Fibroblast of the aortic adventitia (primary cell): ENCODE data around the gene LRMDA. TPM values are rescaled to one million over a fixed set of nuclear protein-coding genes. Genes with fewer than 3 reads are reported as not detected.

ENCODE experiments used
- DNase-seq: peaks from one replicate; pipeline ENCODE4 v3.0.0-alpha.2; 2010; ENCODE audit warnings: low read depth
- H3K4me3 ChIP-seq: 2 replicates; pipeline ENCODE4 v1.5.1; 2011; ENCODE audit warnings: low read depth, mild to moderate bottlenecking, control low read depth, low read length, moderate library complexity
- total RNA-seq: library from RNA; depleted of rRNA; stranded (reverse); fragments of >200 nt; gene quantifications from 2 replicates; pipeline ENCODE4 v1.2.3, GENCODE V29; 2012; ENCODE audit warnings: low replicate concordance
- TF ChIP-seq, protein P1 (sequence below): IDR thresholded peaks from 2 replicates; pipeline ENCODE4 v1.5.1; 2011; ENCODE audit warnings: mild to moderate bottlenecking, low read length, control low read depth, inconsistent platforms; ENCODE audit not compliant: insufficient read depth

Gene LRMDA
- total RNA-seq, 1 donor = 6.3 TPM

GRCh38 chr10:76492678-76493472 lies 1061.5 kb downstream of the LRMDA start:
- TF ChIP-seq, protein P1, sequence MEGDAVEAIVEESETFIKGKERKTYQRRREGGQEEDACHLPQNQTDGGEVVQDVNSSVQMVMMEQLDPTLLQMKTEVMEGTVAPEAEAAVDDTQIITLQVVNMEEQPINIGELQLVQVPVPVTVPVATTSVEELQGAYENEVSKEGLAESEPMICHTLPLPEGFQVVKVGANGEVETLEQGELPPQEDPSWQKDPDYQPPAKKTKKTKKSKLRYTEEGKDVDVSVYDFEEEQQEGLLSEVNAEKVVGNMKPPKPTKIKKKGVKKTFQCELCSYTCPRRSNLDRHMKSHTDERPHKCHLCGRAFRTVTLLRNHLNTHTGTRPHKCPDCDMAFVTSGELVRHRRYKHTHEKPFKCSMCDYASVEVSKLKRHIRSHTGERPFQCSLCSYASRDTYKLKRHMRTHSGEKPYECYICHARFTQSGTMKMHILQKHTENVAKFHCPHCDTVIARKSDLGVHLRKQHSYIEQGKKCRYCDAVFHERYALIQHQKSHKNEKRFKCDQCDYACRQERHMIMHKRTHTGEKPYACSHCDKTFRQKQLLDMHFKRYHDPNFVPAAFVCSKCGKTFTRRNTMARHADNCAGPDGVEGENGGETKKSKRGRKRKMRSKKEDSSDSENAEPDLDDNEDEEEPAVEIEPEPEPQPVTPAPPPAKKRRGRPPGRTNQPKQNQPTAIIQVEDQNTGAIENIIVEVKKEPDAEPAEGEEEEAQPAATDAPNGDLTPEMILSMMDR = no peak
- no peak overlapping the region for H3K4me3 ChIP-seq
- DNase-seq = no peak

DNA sequence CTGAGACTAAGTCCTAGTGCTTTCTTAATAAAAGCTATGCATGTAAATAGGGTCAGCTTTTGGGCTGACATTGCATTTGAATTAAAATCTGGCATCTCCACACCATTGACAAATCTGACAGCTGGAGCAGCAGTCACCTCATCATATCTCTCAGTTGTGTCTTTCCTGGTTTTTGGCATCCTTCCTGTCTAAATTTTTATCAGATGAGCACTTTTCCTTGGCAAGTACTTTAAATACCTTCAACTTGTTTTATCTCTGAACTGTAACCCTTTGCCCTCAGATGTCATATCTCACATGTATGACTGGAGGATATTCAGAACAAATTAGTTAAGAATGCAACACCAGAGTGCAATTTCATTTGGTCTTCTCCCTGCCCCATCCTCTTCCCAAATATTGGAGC lies 1066.2 kb downstream of the LRMDA start:
- no peak overlapping the region for H3K4me3 ChIP-seq
- TF ChIP-seq, protein P1 = no peak
- peak; percentile 63 for DNase-seq

- no peak for DNase-seq
- H3K4me3 ChIP-seq = no peak overlapping the region
- TF ChIP-seq, protein P1 = no peak
Measured at GRCh38 chr10:76504823-76505222, 1073.4 kb downstream of the LRMDA start.

DNA sequence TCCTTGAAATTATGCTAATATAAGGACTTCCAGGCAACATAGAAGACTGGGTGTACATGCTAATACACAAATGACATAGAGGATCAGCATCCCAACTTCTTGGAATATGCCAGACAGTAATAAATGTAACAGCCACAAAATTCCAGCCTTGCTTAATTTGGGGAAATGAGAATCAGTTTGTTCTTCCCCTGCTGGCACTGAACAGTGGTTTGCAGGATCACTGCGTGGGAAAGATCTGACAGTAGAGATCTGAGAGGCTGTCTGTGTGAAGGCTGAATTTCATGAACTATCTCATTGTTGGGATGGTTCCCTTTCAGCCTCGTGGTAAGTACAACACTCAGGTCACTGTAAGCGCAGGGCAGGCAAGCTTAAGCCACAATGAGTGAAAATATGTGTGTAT lies 1078.0 kb downstream of the LRMDA start:
- TF ChIP-seq, protein P1 = no peak
- peak; percentile 28 for DNase-seq
- no peak overlapping the region for H3K4me3 ChIP-seq

DNA sequence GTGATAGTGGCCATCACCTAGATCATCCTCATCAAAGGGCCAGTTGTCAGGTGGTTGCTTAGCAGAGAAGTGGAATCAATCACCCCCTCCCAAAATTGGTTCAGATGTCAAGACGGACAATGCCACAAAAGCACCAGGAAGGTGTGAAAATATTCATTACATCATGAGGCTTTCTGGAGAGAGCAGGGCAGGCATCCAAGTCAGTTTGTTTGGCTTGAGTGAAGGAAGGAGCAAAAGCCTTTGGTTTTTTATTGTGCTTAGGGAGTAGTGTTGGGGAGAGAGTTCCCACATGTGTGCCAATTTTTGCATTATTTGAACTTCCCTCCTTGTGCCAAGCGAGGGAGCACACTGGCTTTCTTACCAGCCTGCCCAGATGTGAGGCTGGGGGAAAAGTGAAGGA lies 1082.9 kb downstream of the LRMDA start:
- DNase-seq = no peak
- no peak overlapping the region for H3K4me3 ChIP-seq
- TF ChIP-seq, protein P1 = no peak

DNA sequence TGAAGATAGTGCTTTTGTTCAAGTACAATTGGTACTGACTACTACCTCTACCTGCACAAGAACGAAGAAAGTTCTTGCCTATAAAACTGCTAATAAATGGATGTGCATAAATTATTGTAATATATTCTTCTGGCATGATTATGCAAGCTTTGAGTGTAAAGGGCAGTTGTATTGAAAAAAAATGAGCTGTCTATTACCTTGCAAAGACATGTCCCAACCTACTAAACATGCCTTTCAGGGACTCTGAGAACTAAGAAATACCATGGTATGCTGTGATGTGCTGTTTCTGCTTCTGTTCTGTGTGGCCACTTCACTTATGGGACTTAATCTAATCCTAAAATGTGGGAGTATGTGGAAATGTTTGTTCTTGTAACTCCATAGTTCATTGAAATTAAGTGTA lies 1083.4 kb downstream of the LRMDA start:
- TF ChIP-seq, protein P1 = no peak
- no peak overlapping the region for H3K4me3 ChIP-seq
- DNase-seq = no peak

DNA sequence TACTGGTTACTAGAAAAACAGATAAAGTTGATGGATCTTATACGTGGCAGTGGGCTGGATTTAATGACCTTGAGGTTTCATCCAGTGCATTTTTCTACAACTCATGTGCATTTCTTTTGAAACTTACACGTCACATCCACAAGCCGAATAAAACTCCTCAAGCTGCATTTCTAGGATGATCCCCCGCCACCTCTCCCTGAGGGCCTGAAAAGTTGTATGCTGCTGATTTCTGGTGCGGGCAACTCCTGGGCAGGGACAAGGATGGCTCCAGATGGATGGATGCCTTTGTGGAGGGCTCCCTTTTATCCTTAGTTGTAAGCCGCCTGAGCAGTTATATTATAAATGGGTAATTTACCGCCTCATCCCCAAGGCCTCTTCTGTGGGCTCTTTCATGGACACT lies 1091.1 kb downstream of the LRMDA start:
- TF ChIP-seq, protein P1 = no peak
- H3K4me3 ChIP-seq = no peak overlapping the region
- no peak for DNase-seq
